ENCODE results near the gene KLF16.

GRCh38 chr19:1866693-1867348 lies 3.4 kb upstream of the KLF16 start:
- TF ChIP-seq CTCF (IDR thresholded peaks at IDR 0.05; ENCODE audit: poor library complexity) (no peak), EZH2phosphoT487 (IDR thresholded peaks at IDR 0.05; ENCODE audit: low read depth, severe bottlenecking, unreplicated experiment) (no peak)

Measured in hepatocyte (in vitro differentiated cells).